Tibial nerve (tissue), 3 donors: ENCODE measurements around the gene SLC25A48.

Experiments
- POLR2A ChIP-seq, 2 donors: fragments of 450-650 bp; IDR thresholded peaks; one replicate each; pipeline ENCODE4 v1.6.1; 2017; ENCODE audit warnings: antibody characterized with exemption in 2 of 2, mild to moderate bottlenecking in 2 of 2, moderate library complexity in 2 of 2
- TF ChIP-seq, protein P1 (sequence below), 5 experiments: fragments of 200-600 bp in 3 of 5; fragments of 450-650 bp in 2 of 5; sonication (generic) in 3 of 5; IDR thresholded peaks; one replicate each; pipeline ENCODE4 v1.5.1; 2016 to 2019; ENCODE audit warnings: antibody characterized with exemption in 5 of 5, mild to moderate bottlenecking in 3 of 5, moderate library complexity in 2 of 5

DNA sequence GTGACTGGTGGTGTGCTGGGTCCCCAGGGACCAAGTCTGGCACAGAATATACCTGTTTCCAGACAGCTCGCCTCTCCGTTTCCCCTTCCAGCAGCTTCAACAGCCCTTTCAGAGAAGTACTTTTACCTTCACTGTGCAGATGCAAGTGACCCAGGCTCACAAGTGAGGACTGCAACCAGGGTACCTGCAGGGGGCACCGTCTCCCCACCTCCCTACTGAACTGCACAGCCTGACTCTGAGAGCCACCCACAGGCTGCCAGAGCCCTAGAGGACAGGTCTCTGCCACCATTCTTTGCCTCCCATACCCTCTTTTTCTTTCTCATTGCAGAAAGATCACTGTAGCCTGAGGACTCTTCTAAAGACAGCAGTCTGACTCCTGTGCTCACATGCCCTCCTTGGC lies 45.8 kb downstream of the SLC25A48 start:
- TF ChIP-seq, protein P1, sequence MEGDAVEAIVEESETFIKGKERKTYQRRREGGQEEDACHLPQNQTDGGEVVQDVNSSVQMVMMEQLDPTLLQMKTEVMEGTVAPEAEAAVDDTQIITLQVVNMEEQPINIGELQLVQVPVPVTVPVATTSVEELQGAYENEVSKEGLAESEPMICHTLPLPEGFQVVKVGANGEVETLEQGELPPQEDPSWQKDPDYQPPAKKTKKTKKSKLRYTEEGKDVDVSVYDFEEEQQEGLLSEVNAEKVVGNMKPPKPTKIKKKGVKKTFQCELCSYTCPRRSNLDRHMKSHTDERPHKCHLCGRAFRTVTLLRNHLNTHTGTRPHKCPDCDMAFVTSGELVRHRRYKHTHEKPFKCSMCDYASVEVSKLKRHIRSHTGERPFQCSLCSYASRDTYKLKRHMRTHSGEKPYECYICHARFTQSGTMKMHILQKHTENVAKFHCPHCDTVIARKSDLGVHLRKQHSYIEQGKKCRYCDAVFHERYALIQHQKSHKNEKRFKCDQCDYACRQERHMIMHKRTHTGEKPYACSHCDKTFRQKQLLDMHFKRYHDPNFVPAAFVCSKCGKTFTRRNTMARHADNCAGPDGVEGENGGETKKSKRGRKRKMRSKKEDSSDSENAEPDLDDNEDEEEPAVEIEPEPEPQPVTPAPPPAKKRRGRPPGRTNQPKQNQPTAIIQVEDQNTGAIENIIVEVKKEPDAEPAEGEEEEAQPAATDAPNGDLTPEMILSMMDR (IDR thresholded peaks at IDR 0.05), result no peak
- TF ChIP-seq POLR2A (IDR thresholded peaks at IDR 0.05), result no peak
